GM19351 (cell line): ENCODE results near the gene ANKRD33.

Experiments
- ATAC-seq: cut with Tn5 transposase; IDR thresholded peaks from one replicate; pipeline ENCODE4 v1.9.1; 2021; ENCODE audit warnings: mild to moderate bottlenecking, moderate library complexity; ENCODE audit not compliant: unreplicated experiment

ANKRD33 gene

DNA sequence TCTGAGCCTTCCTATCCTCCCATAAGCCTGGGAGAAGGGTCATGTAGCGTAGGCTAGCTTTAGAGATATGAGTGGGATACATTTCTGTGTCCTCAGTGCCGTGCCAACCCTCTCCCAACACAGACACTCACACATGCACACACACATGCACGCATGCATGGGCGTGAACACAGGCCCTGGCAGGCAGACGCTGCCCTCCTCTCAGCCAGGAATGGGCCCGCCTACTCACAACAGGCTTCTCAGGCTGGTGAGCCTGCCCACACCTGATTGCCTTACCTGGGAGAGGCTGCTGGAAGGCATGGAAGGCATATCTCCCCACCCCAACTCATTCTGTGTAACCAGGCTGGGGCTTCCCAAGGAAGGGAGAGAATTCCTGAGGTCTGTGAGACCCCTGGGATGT is 50.8 kb downstream of the ANKRD33 start:
- no peak for ATAC-seq

DNA sequence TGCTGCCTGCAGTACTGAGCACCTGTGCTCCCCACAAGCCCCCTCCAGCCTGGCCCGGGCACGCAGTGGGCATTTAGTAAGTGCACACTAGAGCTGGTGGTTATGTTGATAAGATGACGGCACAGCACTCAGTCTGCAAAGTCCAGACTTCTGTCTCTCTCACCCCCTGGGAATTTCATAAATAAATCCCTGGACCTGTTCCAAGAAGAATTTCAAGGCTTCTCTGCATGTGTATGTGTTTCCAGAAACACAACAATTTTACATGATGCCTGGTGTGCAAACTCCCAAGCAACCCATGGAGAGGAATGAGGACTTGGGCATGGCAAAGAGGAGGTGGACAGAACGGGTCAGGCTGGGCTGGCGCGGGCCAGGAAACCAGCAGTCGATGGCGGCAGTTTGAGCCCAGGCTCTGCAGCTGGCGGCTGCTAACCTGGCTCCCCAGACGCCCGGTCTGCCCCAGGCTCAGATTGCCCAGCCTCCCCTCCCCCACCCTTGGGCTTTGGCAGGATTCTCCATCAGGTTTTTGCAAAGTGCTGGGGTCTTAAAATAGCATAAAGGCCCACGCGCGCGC is 53.2 kb downstream of the ANKRD33 start:
- ATAC-seq, result no peak
